Amygdala (tissue), 56 donors: ENCODE results near the gene CNOT10.
"Not testable (repeated sequence)": the region's sequence is repeated elsewhere in the genome, so short reads cannot be mapped to it uniquely, and the experiment has no call there.

Experiments used
- DNase-seq, 56 donors: peaks; one replicate each; lab custom pipeline; 2025; lab: John Stamatoyannopoulos, UW

CNOT10 gene

GRCh38 chr3:32685543-32686185 is 676 bp downstream of the CNOT10 start:
- DNase-seq, result peak in 5 of 56 donors; percentile 22 to 53 (median 43)

DNA sequence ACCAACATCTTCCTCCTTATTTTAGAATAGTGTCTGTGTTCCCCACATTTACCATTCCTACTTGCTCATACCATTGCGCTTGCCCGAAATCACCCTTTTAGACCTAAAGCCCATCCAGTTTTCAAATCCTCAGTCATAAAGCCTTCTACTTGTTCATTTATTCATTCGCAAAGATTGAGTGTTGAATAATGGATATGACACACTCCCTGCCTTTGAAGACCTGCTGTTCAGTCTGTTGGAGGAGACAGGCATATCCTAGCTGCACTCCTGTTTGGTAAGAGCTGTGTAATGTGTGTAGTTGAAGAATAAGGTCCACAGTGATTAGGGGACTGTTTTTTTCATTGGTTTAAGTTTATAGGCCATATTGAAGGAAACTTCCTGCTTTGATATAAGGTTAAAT is 1.7 kb downstream of the CNOT10 start:
- DNase-seq, result no peak

- no peak for DNase-seq
Measured at GRCh38 chr3:32691847-32692246, 6.9 kb downstream of the CNOT10 start.

DNA sequence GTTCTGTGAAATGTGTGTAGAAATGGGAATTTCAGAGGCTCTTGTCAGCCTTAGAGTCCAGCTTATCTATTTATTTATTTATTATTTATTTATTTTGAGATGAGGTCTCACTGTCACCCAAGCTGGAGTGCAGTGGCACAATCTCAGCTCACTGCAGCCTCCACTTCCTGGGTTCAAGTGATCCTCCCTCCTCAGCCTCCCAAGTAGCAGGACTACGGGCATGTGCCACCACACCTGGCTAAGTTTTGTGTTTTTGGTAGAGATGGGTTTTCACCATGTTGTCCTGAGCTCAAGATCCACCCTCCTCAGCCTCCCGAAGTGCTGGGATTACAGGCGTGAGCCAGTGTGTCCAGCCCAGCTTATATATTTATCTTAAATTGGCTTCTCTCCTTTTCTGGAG is 11.5 kb downstream of the CNOT10 start:
- DNase-seq, result no peak

DNA sequence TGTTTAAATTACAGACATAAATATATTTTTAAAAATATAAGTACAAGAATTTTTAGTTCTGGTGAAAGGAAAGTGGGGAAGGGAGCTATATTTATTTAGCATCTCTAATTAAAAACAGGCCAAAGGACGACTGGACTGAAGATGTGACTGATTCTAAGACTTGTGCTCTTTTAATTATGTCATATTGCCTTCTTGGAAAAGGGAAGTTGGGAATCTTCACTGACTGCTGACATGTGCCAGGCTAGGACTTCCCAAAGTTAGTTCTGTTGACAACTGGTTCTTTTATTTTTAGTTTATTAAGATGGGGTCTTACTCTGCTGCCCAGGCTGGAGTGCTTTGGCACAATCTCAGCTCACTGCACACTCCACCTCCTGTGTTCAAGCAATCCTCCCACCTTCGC is 13.5 kb downstream of the CNOT10 start:
- DNase-seq, result no peak

- no peak for DNase-seq
Measured at GRCh38 chr3:32699429-32699828, 14.4 kb downstream of the CNOT10 start.

DNA sequence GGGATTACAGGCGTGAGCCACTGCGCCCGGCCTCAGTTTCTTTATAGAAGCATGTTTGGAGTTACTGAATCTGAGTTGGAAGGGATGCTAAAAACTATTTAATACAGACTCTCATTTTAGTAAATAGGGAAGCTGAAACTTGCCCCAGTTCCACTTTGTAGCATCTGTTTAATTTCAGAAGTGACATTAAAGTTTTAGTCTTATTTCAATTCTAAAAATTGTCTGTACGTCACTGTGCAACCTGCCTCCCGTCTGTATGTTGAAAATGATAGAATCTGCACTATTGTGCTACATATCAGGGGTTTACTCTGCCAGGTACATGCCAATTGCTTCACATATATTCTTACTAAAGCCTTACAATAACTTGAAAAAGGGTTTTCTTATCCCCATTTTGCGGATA is 15.3 kb downstream of the CNOT10 start:
- no peak for DNase-seq

DNA sequence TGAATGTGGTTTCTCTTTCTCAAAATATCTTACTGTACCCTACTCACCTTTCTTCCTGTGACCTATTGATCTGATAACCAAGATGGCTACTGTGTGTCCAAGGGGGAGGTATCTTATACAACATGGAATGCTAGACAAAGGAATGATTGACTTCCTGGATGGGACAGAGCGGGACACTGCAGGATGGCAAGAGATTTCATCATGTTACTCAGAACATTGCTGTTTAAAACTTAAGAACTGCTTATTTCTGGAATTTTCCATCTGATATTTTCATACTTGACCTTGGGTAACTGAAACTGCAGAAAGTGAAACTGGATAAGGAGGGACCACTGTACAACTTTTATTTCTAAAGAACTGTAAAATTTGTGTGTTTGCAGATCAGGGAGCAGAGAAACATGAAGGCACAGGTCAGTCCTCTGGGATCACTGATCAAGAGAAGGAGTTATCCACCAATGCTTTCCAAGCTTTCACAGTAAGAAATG is 18.5 kb downstream of the CNOT10 start:
- DNase-seq, result no peak

DNA sequence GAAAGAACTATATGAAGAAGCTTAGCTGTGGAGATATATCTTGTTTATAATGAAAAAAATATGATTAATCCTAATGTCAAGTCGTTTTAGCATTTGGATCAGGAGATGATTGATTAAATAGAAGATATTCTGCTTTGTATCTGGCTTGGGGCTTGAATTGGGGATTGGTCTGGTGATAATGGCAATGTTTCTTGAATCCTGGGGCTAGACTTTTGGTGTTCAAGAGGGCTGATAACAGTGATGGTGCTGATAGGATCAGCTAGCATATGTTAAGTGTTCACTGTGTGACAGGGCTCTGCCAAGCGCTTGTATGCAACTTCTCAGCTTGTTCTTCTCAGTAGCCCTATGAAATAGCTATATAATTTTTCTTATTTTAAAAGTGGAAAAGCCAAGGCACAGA is 20.2 kb downstream of the CNOT10 start:
- no peak for DNase-seq

DNA sequence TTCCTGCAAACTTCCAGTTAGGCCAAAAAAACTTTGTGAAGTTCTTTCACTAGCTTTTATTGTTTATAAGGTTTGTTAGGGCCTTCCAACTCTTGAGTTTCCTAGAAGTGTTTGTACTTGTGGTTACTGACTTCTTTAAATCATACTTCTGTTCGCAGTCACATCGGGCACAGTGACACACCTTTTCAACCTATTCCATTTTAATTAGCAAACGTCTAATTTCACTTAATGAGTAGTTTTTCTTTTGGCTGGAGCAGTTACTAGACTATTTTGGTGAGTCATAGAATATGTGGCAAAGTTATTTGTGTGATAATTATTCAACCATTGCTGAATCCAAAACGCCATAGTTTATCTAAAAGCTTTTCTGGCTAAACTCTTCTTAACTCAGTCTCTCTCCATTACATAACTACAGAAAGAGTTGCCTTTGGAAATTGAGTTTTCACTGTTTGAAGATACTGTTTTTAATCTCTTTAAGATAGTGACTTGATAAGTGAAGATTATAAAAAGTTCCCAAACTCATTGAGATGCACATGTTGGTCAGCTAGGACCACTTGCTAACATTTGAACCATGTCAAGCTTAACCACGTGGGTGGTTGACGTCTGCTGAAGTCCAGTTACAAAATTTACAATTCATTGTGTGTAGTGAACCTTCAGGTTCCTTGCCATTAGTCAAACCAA is 21.5 kb downstream of the CNOT10 start:
- DNase-seq, result no peak

DNA sequence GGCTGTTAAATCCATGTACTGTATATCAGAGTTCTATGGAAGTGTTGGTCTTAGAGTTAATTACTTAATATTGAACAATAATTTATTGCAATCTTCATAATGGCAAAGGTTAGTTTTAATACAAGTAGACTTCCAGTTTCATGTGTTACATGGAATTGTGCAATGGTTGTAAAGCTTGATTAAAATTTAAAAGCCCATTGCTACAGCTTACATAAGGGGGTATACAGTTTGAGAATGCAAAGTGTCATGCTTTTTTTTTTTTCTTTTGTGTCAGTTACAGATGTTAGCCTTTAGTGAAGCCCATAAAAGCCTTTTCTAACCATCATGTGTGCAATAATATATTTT is 22.0 kb downstream of the CNOT10 start:
- no peak for DNase-seq

DNA sequence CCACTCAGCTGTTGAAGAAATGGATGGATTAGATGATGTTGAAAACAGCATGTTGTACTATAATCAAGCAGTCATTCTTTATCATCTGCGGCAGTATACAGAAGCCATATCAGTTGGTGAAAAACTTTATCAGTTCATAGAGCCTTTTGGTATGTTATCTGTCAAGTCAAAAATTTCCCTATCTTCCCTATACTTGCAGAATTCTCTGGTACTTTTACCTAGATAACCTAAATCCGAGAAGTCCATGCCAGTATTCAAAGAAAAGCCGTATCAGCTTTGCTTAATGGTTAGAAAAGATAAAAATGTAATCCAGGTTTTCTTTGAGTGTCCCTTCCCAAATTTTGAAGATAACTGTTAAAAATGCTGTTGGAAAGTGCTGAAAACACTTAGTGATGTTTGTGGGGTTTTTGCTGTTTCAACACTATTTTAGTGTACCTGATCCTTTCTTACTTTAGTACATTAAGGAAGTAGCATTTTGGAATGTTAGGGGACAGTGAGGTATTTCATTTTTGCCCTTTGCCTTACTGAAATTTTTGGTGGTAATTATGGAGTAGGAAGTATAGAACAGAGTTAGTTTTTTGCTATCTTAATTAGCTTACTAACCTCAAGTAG is 23.8 kb downstream of the CNOT10 start:
- DNase-seq, result no peak

DNA sequence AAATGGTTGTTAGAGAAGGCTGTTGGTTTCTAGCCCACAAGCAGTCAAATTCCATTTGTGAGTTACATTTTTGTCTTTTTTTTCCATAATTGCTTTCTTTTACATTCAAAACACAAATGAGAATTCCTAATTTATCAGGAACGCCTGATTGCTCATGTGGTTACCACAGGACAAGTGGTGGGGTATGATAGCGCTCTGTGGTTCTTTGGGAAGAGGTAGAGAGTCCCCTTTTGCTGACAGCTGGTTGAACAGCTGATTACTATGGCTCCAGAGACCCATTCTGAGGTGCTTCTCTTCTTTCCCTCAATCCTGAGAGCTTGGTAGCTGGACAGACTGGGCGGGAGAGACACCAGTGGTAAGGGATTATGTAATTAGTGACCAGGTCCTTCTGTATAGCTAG is 24.4 kb downstream of the CNOT10 start:
- no peak for DNase-seq

- DNase-seq, result no peak
Measured at GRCh38 chr3:32712506-32713055, 27.6 kb downstream of the CNOT10 start.

- DNase-seq, result no peak
Measured at GRCh38 chr3:32713181-32713580, 28.2 kb downstream of the CNOT10 start.

DNA sequence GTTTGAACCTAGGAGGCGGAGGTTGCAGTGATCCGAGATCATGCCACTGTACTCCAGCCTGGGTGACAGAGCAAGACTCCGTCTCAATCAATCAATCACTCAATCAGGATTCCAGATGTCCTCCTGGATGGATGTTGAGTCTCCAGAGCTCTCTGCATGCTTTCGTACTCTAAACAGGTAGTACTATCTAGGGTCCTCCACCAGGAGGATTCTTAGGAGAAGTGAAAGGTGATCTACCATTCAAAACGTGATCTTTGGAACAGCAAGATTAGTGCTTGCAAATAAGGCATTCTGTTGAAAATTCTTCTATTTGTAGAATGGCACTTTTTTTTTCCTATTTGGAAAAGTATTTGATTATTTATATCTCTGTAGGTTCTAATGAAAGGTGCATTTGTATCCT is 34.3 kb downstream of the CNOT10 start:
- no peak for DNase-seq

DNA sequence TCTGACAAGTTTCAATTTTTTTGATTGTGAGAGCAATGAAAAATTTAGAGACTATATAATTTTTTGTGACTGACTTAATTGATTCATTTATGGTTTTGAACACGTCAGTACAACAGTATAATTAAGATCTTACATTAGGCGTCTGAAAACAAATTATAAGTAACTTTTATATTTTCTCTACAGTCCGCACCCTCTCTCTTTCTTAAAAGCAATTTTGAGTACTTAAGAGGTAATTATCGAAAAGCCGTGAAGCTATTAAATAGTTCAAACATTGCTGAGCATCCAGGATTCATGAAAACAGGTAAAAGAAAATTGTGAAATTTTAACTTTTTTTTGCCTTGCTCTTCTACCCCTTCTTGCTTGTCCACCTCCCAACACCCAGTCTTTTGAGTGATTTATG is 34.9 kb downstream of the CNOT10 start:
- DNase-seq, result no peak

GRCh38 chr3:32725721-32726120 is 40.7 kb downstream of the CNOT10 start:
- DNase-seq, result no peak

- DNase-seq, result peak in 1 of 56 donors; percentile 1
Measured at GRCh38 chr3:32733631-32734229, 48.7 kb downstream of the CNOT10 start.

DNA sequence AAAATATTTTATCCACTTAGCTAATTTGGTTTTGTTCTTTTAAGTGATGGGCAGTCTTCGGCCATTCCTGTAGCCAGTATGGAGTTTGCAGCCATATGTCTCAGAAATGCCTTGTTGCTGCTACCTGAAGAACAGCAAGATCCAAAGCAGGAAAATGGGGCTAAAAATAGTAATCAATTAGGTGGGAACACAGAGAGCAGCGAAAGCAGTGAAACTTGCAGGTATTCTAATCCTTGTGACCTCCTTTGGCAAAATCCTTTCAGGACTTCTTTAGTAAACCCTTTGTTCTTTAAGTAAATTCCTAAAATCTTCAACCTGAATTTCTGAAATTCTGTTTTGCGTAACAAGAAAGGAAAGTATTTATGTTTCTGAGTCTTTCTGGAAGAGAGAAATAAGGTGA is 49.8 kb downstream of the CNOT10 start:
- no peak for DNase-seq

- DNase-seq, result not testable (repeated sequence)
Measured at GRCh38 chr3:32743470-32743869, 58.5 kb downstream of the CNOT10 start.
